Measurements from ENCODE around the gene PPP1R12B. TPM values are rescaled to one million over a fixed set of nuclear protein-coding genes. Genes with fewer than 3 reads are reported as not detected.

The PPP1R12B gene
- total and polyA plus RNA-seq, 2 donors, result 7.5 to 8.2 TPM

DNA sequence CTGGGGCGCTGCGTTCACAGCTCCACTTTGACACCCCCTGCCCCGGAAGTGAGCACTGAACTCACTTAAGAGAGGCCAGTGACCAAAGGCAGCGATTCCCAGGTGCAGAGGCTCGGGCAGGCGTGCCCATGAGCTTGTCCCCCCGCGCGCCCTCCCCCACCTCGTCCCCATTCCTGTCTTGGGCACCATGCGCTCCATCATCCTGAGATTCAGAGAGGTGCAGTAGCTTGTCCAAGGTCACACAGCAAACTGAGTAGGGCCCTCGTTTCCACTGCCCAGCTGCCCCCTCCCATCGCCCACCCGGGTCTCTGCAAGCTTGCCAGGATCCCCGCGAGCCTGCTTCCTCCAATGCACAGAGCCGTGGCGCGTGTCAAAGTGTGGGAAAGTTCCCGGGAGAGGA, 293.7 kb downstream of the PPP1R12B start:
- DNase-seq (ENCODE audit: low read depth in 6 of 9, low spot score in 9 of 9), result no peak
- Histone ChIP-seq H3K4me3 (ENCODE audit: low read length in 2 of 2) (no peak overlapping the region), H3K36me3 (ENCODE audit: control insufficient read depth in 2 of 2, insufficient read depth in 2 of 2, low read length in 1 of 2) (no peaks in the 10 kb centered on the region), H3K27ac (ENCODE audit: low read depth in 1 of 2, low read length in 1 of 2) (no peak overlapping the region), H3K27me3 (ENCODE audit: control insufficient read depth in 2 of 2, insufficient read depth in 1 of 2, low read length in 1 of 2) (peaks cover 31 to 97% of the 10 kb centered on the region in 2 donors), H3K9me3 (ENCODE audit: control insufficient read depth in 2 of 2, insufficient read depth in 1 of 2, low read length in 1 of 2) (no peaks in the 10 kb centered on the region), H3K4me1 (ENCODE audit: control insufficient read depth in 2 of 2, insufficient read depth in 2 of 2, low read length in 2 of 2) (peaks cover 0 to 4% of the 10 kb centered on the region in 2 donors)
- WGBS, result 24% methylated on average over 20 of the region's 20 CpGs

Other genes with a start within 250 kb of the PPP1R12B start
- gene GPR37L1, start 225.8 kb upstream of the PPP1R12B start, total RNA-seq, result under 0.01 TPM
- 0.09 TPM for gene GPR37L1, start 225.8 kb upstream of the PPP1R12B start, polyA plus RNA-seq
- 16.7 TPM for gene ARL8A, start 204.0 kb upstream of the PPP1R12B start, total RNA-seq
- 29.5 TPM for gene ARL8A, start 204.0 kb upstream of the PPP1R12B start, polyA plus RNA-seq
- 114 TPM for gene PTPN7, start 188.1 kb upstream of the PPP1R12B start, total RNA-seq
- gene PTPN7, start 188.1 kb upstream of the PPP1R12B start, polyA plus RNA-seq, result 75.2 TPM
- gene LGR6, start 154.9 kb upstream of the PPP1R12B start, total RNA-seq, result 0.05 TPM
- gene LGR6, start 154.9 kb upstream of the PPP1R12B start, polyA plus RNA-seq, result 1.0 TPM
- 67.6 TPM for gene UBE2T, start 6.8 kb upstream of the PPP1R12B start, total RNA-seq
- gene UBE2T, start 6.8 kb upstream of the PPP1R12B start, polyA plus RNA-seq, result 9.5 TPM

Data from thymus (tissue), 11 donors.